ENCODE results near the gene MORN5. TPM values are rescaled to one million over a fixed set of nuclear protein-coding genes. Genes with fewer than 3 reads are reported as not detected.

Gene MORN5
- total RNA-seq, 1 donor from 2014 or later: 7.8 TPM

DNA sequence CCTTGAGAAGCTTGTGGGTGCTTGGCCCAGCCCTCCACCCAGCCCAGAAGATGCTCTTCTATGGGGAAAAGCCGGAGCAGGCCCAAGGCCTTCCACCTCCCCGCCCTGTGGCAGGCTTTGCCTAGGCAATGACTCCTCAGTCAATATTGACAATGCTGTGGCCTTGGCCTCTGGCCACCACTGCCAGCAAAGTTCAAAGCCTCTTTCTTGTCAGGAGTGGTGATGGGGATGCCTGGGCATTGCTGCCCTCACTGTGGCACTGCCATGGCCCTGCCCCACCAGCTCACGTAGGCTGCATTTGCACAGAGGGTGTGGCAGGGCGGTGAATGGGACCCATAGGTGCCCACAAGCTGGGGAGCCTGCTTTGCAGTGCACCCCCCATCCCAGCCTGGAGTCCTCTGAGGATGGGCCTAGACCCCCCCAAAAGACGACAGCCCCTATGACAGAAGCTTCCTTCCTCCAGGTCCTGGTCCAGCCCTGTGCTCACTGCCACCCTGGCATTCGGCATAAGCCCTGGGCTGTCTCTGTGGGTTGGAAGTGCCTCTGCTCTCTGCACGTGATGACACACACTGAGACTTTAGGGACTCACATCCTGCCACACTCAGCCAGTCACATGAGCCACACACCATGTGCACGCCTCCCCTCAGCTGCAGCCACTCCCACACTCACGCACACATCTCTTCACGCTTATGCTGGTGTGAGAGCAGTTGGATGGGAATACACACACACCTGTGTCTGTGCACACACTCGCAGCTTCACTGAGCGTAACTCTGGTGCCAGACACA, 31.1 kb downstream of the MORN5 start:
- DNase-seq (ENCODE audit: low spot score): no peak

DNA sequence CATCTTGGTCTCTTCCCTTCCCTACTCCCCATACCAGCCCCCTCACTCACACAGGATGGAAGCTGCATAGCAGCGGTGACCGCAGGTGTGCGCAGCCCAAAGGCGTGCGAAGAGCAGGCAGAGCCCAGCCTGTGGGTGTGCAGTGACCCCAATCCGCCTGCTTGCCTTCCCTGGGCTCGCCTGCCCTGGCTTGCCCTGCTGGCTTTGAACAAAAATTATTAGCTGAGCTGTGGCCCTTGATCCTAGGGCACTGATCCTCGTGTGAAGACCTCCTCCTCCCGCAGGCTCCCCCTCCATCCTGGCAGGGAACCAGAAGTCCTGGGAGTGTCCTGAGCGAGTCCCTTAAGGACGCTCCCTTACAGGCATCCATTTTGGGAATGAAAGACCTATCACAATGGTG, 31.9 kb downstream of the MORN5 start:
- DNase-seq (ENCODE audit: low spot score): no peak

DNA sequence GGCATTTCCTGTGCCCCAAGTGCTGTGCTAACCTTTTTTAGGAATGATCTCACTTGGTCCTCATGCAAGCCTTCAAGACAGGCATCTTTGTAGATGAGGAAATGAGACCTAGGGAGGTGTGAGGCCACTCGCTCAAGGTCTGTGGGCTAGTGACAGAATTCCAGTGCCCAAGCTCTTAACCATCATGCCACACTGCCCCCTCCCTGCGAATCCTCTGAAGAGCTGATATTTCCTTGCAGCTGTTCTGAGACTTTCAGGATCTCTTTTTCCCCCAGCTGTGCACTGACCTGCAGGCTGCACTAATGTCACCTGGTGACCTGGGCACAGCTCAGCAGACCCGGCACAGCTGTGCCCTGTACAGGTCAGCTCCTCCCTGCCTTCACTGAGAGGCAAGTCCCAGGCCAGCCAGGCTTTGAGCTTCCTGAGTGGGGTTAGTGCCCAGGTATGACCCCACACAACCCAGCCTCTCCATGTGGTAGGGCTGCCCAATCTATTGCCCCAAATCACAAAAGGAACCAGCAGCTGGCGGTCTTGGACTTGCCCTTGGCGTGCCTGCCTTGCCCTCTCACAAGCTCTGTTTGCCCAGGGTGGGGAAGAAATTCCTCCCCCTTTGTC, 32.7 kb downstream of the MORN5 start:
- DNase-seq (ENCODE audit: low spot score): no peak

DNA sequence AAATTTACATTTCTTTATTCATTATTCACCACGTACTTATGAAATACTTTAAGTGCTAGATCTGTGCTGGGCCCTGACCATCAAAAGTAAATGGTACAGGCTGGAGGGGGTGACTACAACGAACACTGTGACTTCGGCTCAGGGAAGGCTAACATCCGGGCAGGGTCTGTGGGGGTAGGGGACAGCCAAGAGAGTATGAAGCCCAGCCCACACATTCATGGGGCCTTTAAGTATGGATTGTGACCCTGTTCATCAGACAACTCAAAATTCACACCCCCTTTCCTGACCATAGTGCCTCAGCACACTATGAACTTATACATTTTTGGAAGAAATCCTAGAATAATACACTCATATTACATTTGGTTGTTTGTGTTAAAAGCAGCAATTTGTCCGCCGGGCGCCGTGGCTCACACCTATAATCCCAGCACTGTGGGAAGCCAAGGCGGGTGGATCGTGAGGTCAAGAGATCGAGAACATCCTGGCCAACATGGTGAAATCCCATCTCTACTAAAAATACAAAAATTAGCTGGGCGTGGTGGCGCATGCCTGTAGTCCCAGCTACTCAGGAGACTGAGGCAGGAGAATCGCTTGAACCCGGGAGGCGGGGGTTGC, 33.3 kb downstream of the MORN5 start:
- DNase-seq (ENCODE audit: low spot score): no peak

DNA sequence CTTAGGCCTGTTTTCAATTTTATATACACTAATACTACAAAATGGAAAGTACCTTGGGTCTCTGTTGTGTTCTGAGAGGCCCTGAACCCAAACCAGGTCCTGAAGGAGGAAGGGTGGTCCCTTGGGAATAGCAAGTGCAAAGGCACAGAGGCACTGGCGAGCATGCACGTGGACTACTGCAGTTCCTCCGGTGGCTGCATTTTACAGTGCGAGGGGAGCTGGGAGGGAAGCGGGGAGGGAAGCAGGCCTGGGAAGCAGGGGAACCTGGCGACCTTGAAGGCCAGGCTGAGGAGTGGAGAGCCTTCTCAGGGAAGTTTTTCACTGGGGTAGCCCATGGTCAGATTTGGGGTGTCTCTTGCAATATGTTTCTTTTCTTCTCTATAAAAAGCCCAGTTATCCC, 33.9 kb downstream of the MORN5 start:
- DNase-seq (ENCODE audit: low spot score): no peak

- DNase-seq (ENCODE audit: low spot score): no peak
Observed at GRCh38 chr9:122195875-122196274, 36.2 kb downstream of the MORN5 start.

DNA sequence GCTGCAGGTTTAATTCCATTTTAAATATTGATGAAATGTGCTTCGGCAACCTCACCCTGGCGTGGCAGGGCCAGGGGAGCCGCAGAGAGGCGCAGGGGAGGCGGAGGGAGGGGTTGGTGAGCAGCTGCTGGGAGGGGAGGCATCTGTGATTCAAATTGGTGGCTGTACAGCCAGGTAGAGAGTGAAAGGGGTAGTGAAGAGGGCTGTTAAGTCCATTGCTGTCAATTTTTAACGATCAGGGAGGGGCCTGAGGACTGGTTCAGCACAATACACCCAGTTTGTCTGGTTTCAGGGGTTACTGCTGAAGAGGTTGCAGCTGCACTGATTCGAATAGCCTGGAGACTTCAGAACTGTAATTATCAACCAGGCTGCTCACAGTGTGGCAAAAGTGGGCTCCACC, 37.7 kb downstream of the MORN5 start:
- DNase-seq (ENCODE audit: low spot score): no peak

DNA sequence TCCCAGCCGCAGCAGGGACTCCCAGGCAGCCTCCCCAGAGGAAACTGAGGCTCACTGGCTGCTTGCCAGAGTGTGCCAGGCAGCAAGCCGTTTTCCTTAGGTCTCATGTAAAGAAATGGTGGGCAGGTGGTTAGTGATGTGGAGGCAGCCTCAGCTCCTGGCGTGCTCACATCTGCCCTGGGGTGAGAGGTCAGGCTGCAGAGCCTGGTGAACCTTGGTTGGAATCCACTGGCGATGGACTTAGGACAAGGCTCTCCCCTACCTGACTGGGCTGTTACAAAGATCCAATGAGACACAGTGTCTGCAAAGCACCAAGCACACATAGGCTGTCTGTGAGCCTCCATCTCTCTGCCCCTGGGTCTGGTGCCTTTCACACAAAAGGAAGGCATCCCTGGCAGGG, 38.2 kb downstream of the MORN5 start:
- DNase-seq (ENCODE audit: low spot score): no peak

GRCh38 chr9:122200960-122201595, 41.4 kb downstream of the MORN5 start:
- no peak for DNase-seq (ENCODE audit: low spot score)

DNA sequence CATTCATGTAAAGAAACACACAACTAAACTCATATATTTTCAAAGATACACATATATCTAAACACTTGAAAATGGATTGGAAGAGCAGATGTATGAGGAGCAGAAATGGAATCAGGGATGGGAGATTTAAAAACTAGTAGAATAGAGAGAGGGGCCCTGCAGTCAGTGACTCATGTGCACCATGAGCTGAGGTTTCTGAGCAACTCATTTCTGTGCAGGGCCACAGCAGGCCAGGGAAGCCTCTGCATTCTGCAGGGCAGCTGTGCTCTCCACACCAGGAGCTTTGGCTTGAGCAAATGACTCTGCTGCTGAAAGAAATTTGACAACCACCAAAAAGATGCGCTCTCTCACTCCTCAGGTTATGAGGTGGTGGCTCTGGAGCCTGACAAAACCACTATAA, 41.9 kb downstream of the MORN5 start:
- no peak for DNase-seq (ENCODE audit: low spot score)

GRCh38 chr9:122202111-122202510, 42.4 kb downstream of the MORN5 start:
- DNase-seq (ENCODE audit: low spot score): no peak

DNA sequence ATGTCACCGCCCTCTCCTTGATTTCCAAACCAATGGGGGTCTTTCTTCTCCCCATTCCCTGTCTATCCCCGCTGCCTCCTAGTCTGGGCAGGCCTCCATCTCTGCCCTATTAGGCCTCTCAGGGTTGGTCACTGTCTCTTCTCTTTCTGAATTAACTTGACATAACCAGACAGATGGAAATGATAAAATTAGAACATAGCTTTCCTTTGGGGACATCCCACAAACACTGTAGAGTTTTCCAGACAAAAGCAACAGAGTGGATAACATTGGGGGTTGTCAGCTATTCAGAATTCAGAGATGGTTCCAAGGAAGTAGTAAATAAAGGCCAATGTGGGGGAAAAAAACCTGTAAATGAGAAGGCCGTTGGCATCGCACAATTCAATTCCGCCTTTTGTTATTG, 44.3 kb downstream of the MORN5 start:
- no peak for DNase-seq (ENCODE audit: low spot score)

- no peak for DNase-seq (ENCODE audit: low spot score)
Observed at GRCh38 chr9:122204491-122204890, 44.8 kb downstream of the MORN5 start.

DNA sequence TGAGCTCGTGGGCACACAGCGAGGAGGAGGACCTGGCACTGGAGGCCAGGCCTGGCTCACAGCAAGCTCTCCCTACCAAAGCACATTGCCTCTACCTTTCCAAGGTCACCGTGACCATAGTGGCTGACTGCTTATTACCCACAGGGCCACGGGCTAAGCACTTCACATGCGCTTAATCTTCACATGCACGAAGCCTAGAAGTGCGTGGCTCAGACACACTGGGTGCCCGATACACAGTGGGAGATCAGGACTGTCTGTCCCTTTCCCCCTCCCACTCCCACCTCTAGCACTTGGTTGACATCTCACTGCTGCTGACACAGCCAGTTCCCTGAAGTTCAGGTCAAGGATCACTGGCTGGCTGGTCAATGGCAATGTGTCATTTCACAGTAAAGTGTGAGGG, 45.5 kb downstream of the MORN5 start:
- DNase-seq (ENCODE audit: low spot score): no peak

- DNase-seq (ENCODE audit: low spot score): no peak
Observed at GRCh38 chr9:122206118-122207046, 46.7 kb downstream of the MORN5 start.

GRCh38 chr9:122207096-122207495, 47.4 kb downstream of the MORN5 start:
- DNase-seq (ENCODE audit: low spot score): no peak

DNA sequence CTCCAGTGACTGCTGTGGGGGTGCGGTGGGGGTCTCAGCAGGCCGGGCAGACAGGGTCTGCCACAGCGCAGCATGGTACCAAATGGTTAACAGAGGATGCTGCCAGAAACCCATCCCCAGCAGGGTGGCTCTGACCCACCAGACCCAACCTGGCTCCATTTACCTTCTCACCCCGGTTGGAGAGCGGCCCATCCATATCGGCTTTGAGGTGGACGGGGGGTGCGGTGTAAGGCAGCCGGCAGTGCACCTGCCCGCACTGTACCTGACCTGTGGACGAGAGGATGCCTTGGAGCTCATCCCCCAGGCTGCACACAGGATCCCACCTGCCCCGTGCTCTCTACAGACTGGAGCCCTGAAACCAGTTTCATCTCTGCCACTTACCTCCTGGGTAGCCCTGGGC, 49.7 kb downstream of the MORN5 start:
- DNase-seq (ENCODE audit: low spot score): no peak

DNA sequence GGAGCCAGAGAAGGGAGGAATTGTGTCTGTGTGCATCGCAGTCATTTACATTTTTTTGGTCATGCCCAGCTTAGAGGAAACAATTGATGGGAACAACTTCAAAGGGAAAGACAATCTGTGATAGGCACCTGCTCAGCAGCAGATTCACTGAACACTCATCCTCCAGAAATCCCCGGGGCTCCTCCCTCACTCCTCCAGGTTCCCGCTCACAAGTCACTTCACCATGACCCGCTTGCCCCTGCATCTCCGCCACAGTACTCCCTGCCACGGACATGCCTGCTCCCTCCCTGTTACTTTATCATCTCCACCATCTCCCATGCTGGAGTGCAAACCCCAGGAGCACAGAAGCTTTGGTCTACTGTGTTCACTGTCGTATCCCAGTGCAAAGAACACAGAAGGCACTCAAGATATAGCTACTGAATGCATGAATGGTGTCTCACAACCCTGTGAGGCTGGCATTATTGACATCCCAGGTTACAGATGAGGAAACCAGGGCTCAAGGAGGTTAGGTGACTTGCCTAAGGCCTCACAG, 52.8 kb downstream of the MORN5 start:
- DNase-seq (ENCODE audit: low spot score): no peak

- DNase-seq (ENCODE audit: low spot score): no peak
Observed at GRCh38 chr9:122213102-122213588, 53.4 kb downstream of the MORN5 start.

GRCh38 chr9:122213589-122214413, 54.1 kb downstream of the MORN5 start:
- DNase-seq (ENCODE audit: low spot score): no peak
